GM19452 (cell line): ENCODE results near the gene GTF2A1L.
"Not testable (repeated sequence)": the region's sequence is repeated elsewhere in the genome, so short reads cannot be mapped to it uniquely, and the experiment has no call there.

ENCODE experiments used
- ATAC-seq: cut with Tn5 transposase; IDR thresholded peaks from one replicate; pipeline ENCODE4 v1.9.1; 2021; ENCODE audit not compliant: unreplicated experiment

Gene GTF2A1L

GRCh38 chr2:48696881-48697280 is 79.2 kb downstream of the GTF2A1L start:
- ATAC-seq: no peak

DNA sequence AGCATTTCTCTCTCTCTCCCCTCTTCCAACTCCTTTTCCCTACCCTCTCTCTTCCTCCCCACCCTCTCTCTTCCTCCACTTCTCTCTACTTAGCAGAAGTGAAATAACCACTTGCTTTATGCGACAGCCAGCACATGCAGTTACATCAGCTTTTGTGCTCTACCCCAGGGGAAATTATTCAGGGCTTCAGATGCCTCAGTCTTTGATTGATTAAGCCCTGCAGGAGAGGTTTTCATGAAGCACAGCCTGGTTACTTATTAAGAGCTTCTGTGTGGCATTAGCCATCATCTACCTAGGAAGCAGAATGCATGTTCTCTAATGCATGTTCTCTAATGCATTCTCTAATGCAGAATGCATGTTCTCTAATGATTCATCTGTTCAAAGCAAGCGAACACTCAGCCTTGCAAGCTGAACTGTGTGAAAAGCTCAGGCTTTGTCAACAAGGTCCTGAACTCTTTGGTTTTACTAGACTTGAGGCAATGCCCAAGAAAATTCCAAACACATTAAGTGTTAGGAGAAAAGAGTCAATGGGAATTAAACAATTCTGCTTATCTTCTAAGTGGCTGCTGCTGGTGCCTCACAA is 81.8 kb downstream of the GTF2A1L start:
- no peak for ATAC-seq

DNA sequence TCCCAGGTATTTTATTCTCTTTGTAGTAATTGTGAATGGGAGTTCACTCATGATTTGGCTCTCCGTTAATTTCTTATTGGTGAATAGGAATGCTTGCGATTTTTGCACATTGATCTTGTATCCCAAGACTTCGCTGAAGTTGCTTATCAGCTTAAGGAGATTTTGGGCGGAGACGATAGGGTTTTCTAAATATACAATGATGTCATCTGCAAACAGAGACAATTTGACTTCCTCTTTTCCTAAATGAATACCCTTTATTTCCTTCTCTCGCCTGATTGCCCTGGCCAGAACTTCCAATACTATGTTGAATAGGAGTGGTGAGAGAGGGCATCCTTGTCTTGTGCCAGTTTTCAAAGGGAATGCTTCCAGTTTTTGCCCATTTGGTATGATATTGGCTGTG is 86.0 kb downstream of the GTF2A1L start:
- not testable (repeated sequence) for ATAC-seq

DNA sequence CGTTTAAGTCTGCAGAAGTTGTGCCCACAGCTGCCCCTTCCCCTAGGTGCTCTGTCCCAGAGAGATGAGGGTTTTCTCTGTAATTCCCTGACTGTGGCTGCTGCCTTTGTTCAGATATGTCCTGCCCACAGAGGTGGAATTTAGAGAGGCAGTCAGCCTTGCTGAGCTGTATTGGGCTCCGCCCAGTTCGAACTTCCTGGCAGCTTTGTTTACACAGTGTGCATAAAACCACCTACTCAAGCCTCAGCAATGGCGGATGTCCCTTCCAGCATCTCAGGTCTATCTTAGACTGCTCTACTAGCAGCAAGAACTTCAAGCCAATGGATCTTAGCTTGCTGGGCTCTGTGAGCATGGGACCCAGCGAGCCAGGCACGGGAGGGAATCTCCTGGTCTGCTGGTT is 89.8 kb downstream of the GTF2A1L start:
- ATAC-seq: no peak

DNA sequence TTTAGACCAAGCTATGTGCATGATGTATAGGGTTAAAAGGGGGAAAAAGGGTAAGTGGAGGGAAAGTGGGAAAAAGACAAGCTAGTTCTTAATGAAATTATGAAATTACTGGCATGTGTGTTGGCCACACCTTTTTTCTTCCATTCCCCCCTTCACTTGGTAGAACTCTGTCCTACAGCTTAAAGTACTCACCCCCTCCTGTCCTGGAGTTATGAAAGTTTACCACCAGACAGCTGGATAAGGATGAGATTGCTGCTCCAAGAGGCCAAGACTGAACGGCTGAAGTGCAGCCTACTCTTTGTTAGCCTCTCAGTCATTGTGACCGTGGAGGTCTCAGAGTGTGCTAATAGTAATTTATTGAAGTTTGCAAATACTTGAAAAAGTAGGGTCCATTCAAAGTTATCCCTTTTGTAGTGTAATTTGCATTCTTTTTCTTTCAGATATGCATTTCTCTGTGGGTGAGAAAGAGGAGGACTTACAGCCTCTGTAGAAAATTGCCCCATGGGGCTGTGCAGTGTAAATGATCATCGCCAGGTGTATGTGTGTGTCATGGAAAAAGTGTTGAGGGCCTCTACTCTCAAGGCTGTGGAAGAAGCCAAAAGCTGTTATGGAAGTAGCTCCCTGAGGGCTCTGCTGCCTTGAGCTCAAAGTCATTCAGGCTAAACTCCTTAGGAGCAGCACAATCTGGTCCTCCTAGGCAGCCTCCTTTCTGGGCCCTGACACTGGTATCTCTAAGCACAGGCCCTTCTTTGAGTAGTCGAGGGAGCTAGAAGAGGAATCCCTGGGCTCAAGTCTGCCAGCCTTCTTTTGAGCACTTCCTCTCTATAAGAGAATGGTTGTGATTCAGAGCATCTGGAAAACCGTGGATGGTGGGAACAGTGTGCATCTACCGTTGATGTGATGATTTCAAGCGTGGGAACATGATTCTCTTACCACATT is 91.7 kb downstream of the GTF2A1L start:
- ATAC-seq: no peak

DNA sequence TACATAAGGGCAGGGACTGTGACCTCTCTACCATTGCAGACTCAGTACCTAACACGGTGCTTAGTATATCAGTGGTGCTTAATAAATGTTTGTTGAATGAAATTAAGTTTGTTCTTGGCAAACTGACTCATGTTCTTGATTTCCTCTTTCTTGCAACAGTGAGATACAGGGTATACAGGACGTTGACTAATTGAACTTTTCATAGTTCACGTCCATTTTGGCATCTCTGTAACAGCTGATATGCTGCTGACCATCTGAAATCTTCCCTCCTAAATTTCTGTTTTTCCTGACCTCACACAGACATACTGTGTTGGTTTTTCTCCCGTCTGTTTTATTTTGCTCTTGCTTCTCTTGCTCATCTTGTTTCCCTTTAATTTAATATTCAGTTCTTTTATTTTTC is 93.7 kb downstream of the GTF2A1L start:
- no peak for ATAC-seq

DNA sequence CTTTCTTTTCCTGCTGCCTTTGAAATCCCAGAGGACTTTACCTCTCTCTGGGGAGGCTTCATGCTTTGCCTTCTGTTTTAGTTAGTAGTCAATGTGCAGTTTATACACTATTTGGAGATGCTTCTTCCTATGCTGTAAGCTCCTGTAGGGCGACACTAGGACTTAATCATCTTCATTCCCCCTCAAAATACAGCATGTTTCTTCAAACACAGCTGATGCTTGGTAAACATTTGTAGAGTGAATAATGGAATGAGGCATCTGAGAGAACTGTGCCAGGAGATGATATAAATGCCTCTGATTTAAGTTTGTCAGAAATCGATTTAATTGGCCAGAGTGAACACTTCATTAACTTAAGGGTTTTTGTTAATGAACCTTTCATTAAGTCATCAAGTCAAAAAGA is 94.5 kb downstream of the GTF2A1L start:
- no peak for ATAC-seq

DNA sequence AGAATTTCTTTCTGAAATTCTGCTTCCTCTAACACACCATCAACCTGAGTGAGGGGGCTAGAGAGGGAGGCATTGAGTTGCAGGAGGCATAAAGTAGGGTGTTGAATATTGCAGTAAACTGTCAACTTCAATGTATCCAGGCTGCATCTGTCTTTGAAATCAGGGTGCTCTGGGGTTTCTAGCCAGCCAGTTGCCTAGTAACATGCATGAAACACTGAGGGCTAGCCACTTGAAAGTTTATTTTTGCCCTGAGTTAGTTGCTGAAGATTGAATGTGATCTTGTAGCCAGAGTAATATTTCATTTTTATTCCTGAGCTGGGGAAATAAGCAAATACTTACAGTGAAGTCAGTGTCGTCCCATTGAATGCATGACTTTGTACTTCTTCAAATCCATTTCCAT is 96.0 kb downstream of the GTF2A1L start:
- ATAC-seq: no peak

DNA sequence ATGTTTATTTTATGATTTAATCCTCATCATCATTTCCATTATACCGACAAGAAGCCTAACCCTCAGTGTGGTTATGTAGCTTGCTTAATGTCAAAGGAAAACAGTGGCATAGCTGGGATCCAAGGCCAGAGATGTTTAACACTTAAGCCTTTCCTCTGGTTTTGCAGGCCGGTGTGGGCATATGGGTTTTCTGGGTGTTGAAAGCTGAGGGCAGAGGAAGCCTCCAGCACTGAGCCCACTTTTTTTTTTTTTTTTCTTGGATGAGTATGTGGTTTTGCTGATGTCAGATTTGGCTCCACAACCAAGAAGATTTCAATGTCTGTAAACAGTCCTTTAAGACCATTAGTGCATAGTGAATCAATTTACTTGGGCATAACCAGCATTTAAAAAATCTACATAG is 96.6 kb downstream of the GTF2A1L start:
- ATAC-seq: no peak

- ATAC-seq: no peak
These were observed 97.6 kb downstream of the GTF2A1L start for GRCh38 chr2:48715042-48715899.

GRCh38 chr2:48715956-48716355 is 98.3 kb downstream of the GTF2A1L start:
- ATAC-seq: no peak

GRCh38 chr2:48717846-48718245 is 100.2 kb downstream of the GTF2A1L start:
- ATAC-seq: no peak

GRCh38 chr2:48719480-48720177 is 102.0 kb downstream of the GTF2A1L start:
- no peak for ATAC-seq

DNA sequence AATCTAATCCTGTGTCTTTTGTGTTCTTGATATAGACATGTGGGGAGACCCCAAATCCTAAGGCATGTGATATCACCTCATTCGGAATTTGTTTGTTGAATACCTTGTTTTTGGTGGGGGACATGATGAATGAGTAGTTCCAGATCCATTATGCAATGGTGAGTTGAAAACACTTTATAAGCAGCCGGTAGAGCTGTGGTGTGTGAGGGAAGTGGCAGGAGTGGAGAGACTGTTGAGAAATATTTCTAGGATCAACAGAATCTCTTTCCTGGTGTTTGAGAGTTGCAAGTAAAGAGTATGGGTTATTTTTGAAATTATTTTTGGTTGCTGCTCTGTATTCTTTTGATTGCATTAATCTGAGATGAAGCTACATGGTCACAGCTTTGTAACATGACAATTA is 103.5 kb downstream of the GTF2A1L start:
- ATAC-seq: no peak

GRCh38 chr2:48722391-48722790 is 104.7 kb downstream of the GTF2A1L start:
- ATAC-seq: no peak

DNA sequence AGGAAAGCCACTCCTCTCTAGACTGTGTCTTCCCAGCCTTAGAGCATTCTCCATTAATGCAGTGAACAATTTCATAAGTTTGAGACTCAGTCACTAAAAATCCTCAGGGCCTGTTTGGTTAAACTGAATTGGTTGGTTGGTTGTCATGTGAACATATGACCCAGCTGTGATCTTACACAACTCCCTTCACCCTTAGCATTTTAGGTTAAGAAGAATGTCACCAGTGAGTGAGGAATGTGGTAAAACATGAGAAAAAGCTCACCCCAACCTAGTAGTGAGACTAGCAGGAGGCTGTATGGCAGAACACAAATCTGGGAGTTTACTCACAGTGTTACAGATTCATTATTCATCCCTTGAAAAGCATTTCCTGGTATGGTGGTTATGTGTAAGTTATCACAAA is 105.5 kb downstream of the GTF2A1L start:
- no peak for ATAC-seq

GRCh38 chr2:48724278-48724677 is 106.6 kb downstream of the GTF2A1L start:
- no peak for ATAC-seq

DNA sequence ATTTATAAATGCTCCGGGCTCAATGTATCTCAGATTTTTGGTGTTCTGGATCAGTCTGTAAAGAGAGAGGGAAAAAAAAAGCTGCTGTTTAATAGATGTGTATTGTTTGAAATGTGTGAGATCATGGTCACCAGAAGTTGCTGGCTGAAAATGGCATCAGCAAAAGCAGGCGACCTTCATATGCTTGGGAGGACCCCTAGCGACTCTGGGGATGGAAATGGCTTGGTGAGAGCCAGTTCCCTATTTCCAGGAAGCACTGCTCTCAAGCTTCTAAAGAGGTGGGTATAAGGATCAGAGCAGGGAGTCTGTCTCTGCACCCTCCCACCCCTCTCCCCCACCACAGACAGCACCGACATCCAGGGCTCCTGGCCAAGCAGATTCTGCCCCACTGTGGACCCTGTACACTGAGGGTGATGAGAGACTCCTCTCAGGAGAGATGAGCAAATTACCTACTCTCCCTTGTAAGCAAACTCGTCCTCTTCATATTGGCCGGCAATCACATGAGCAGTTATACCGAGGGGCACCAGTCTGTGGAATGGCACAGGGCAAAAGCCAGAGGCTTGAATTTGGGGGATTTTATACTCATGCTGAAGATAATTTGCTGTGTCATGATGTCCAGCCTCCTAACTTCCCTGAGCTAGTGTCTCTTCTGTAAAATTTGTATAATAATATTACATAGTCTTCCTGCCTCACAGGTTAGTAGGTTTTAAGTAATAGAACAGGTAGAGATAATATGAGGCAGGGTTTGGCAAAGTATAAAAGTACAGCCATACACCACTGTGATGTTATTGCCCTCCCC is 108.2 kb downstream of the GTF2A1L start:
- ATAC-seq: no peak

- ATAC-seq: no peak
These were observed 109.9 kb downstream of the GTF2A1L start for GRCh38 chr2:48727560-48727959.

GRCh38 chr2:48728295-48728694 is 110.6 kb downstream of the GTF2A1L start:
- ATAC-seq: no peak
